Uterus (tissue), 4 donors: Measurements from ENCODE around the gene ZNF598. TPM values are rescaled to one million over a fixed set of nuclear protein-coding genes. Genes with fewer than 3 reads are reported as not detected.

Experiments
- DNase-seq, 2 donors: peaks; one replicate each; pipeline ENCODE4 v3.0.0-alpha.2; 2019 to 2020
- H3K27ac ChIP-seq, 2 donors: fragments of 200-600 bp; sonication (generic); 1 replicate in 1 of 2; 2 replicates in 1 of 2; pipeline ENCODE4 v1.5.1; 2016 to 2018
- H3K27me3 ChIP-seq, 2 donors: fragments of 200-600 bp; sonication (generic); one replicate each; pipeline ENCODE4 v1.5.1; 2018 to 2019; ENCODE audit warnings: control low read depth in 1 of 2
- H3K36me3 ChIP-seq, 2 donors: fragments of 200-600 bp; sonication (generic); one replicate each; pipeline ENCODE4 v1.5.1; 2019; ENCODE audit warnings: control low read depth in 1 of 2
- H3K4me1 ChIP-seq, 2 donors: fragments of 200-600 bp; sonication (generic); one replicate each; pipeline ENCODE4 v1.5.1; 2018 to 2019; ENCODE audit warnings: control low read depth in 1 of 2
- H3K4me3 ChIP-seq, 2 donors: fragments of 200-600 bp; sonication (generic); 1 replicate in 1 of 2; 2 replicates in 1 of 2; pipeline ENCODE4 v1.5.1; 2018 to 2019; ENCODE audit warnings: mild to moderate bottlenecking in 1 of 2
- H3K9me3 ChIP-seq, 2 donors: fragments of 200-600 bp; sonication (generic); one replicate each; pipeline ENCODE4 v1.5.1; 2019; ENCODE audit warnings: control low read depth in 1 of 2
- POLR2A ChIP-seq, 2 donors: fragments of 450-650 bp; IDR thresholded peaks; one replicate each; pipeline ENCODE4 v1.6.1; 2016; ENCODE audit warnings: antibody characterized with exemption in 2 of 2, mild to moderate bottlenecking in 1 of 2, moderate library complexity in 1 of 2
- intact Hi-C: fragments of 100-400 bp; cut with DNase I; formaldehyde crosslinking; loops from one replicate; pipeline ENCODE4 v1.15.1; 2023; ENCODE audit warnings: low total_unique reads
- total RNA-seq, 4 donors: library from RNA; depleted of rRNA in 3 of 4; stranded (reverse); fragments of >200 nt in 3 of 4; gene quantifications; one replicate each; pipeline versions ENCODE4 v1.1.0 to v1.2.4, GENCODE V29; 2014 to 2023
- TF ChIP-seq, protein P1 (sequence below), 4 experiments: fragments of 200-600 bp in 2 of 4; fragments of 450-650 bp in 2 of 4; sonication (generic) in 2 of 4; IDR thresholded peaks; one replicate each; pipeline ENCODE4 v1.5.1; 2016 to 2019; ENCODE audit warnings: antibody characterized with exemption in 4 of 4, mild to moderate bottlenecking in 2 of 4, moderate library complexity in 1 of 4
- donor health status: DM: yes; HTN: yes; CAD: no.

Gene ZNF598
- total RNA-seq, 4 donors from 2014 or later = 16.9 to 50.0 (median 34.6) TPM

- intact Hi-C loops = no loop called here
- TF ChIP-seq, protein P1, sequence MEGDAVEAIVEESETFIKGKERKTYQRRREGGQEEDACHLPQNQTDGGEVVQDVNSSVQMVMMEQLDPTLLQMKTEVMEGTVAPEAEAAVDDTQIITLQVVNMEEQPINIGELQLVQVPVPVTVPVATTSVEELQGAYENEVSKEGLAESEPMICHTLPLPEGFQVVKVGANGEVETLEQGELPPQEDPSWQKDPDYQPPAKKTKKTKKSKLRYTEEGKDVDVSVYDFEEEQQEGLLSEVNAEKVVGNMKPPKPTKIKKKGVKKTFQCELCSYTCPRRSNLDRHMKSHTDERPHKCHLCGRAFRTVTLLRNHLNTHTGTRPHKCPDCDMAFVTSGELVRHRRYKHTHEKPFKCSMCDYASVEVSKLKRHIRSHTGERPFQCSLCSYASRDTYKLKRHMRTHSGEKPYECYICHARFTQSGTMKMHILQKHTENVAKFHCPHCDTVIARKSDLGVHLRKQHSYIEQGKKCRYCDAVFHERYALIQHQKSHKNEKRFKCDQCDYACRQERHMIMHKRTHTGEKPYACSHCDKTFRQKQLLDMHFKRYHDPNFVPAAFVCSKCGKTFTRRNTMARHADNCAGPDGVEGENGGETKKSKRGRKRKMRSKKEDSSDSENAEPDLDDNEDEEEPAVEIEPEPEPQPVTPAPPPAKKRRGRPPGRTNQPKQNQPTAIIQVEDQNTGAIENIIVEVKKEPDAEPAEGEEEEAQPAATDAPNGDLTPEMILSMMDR (IDR thresholded peaks at IDR 0.05) = no peak
- no peak for TF ChIP-seq POLR2A (IDR thresholded peaks at IDR 0.05)
- Histone ChIP-seq H3K4me1 (peaks cover 0 to 6% of the 10 kb centered on the region in 2 donors), H3K4me3 (no peak overlapping the region), H3K27me3 (no peaks in the 10 kb centered on the region), H3K9me3 (no peaks in the 10 kb centered on the region), H3K36me3 (no peaks in the 10 kb centered on the region), H3K27ac (peak overlapping the region; percentile 7 to 79)
- DNase-seq = no peak
These were observed 19.1 kb upstream of the ZNF598 start for GRCh38 chr16:2028620-2029220.

GRCh38 chr16:2028146-2028545, 18.5 kb upstream of the ZNF598 start:
- Histone ChIP-seq H3K27me3 (no peaks in the 10 kb centered on the region), H3K9me3 (no peaks in the 10 kb centered on the region), H3K4me1 (peaks cover 0 to 6% of the 10 kb centered on the region in 2 donors), H3K4me3 (peak overlapping the region in 1 of 2 donors; percentile 56), H3K27ac (peak overlapping the region; percentile 7 to 79), H3K36me3 (no peaks in the 10 kb centered on the region)
- TF ChIP-seq, protein P1 (IDR thresholded peaks at IDR 0.05) = no peak
- no peak for TF ChIP-seq POLR2A (IDR thresholded peaks at IDR 0.05)
- DNase-seq = no peak
- intact Hi-C loops = no loop called here

GRCh38 chr16:2027024-2028010, 17.7 kb upstream of the ZNF598 start:
- H3K27ac ChIP-seq = peak overlapping the region; percentile 69 to 79
- no peaks in the 10 kb centered on the region for H3K36me3 ChIP-seq
- TF ChIP-seq, protein P1 (IDR thresholded peaks at IDR 0.05) = no peak
- H3K9me3 ChIP-seq = no peaks in the 10 kb centered on the region
- H3K27me3 ChIP-seq = no peaks in the 10 kb centered on the region
- intact Hi-C loops = no loop called here
- peak overlapping the region; percentile 32 to 56 for H3K4me3 ChIP-seq
- H3K4me1 ChIP-seq = peaks cover 0 to 6% of the 10 kb centered on the region in 2 donors
- DNase-seq = no peak

DNA sequence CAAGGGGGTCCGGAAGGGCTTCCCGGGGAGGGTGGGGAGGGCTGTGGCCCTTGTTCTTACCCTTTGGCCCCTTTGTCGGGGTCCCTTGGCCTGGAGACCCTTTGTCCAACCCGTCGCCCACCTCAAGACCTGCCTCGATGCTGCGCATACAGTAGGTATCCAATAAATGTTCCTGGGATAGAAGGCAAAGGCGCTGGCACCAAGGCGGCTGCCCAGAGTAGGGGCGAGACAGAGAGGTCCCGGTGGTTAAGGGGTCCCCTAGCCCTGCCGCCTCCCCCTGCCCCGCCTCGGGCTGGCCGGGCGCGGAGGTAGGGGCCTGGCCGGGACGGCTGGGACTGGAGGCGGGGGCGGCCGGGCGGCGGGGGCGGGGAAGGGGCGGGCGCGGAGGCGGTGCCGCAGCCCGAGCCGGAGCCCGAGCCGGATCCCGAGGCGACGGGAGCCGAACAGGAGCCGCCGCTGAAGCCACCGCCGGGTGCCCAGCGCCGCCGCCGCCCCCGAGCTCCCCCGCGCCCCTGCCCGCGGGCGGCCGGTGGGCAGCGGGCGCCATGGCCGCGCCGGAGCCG, 16.9 kb upstream of the ZNF598 start, which contains the start of gene NHERF2:
Gene NHERF2 (plus strand): TSS at position 442 of the 563 bp plus-strand sequence. CDS start 104 bp downstream, at position 546.
- no peaks in the 10 kb centered on the region for H3K36me3 ChIP-seq
- peak within 1 kb of the TSS; percentile 69 to 79 for H3K27ac ChIP-seq
- H3K4me1 ChIP-seq = peaks cover 0 to 6% of the 10 kb centered on the region in 2 donors
- no peaks in the 10 kb centered on the region for H3K9me3 ChIP-seq
- no peaks in the 10 kb centered on the region for H3K27me3 ChIP-seq
- H3K4me3 ChIP-seq = peak within 1 kb of the TSS; percentile 32 to 56
- intact Hi-C loops = no loop called here
- DNase-seq = peak in 1 of 2 donors; percentile 48
- TF ChIP-seq, protein P1 (IDR thresholded peaks at IDR 0.05) = no peak
- no peak for TF ChIP-seq POLR2A (IDR thresholded peaks at IDR 0.05)
